HG02588 (cell line): ENCODE measurements around the gene CDC42SE2.
A peak's percentile ranks its signal among the peaks of the same experiment; 100 is the strongest.
"Not testable (repeated sequence)": the region's sequence is repeated elsewhere in the genome, so short reads cannot be mapped to it uniquely, and the experiment has no call there.

ENCODE experiments used
- ATAC-seq: cut with Tn5 transposase; IDR thresholded peaks from one replicate; pipeline ENCODE4 v1.9.1; 2021; ENCODE audit warnings: mild to moderate bottlenecking, moderate library complexity; ENCODE audit not compliant: unreplicated experiment

CDC42SE2 gene

DNA sequence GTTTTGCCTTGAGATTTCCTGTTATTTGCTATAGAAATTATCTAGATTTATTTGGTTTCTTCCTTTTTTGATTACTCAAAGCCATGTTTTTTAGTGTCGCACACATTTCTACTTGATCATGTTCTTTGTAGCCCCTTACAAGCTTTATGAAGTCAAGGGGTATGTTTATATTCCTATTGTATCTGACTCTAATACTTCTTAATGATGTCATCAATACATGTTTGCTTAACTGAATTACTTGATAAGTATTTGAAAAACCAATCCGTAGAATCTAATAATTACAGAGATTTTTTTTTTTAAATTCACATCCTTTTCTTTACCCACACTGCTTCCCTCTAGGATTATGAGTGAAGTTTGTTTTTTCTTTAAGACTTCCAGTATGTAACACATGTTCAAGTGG lies 53.0 kb downstream of the CDC42SE2 start:
- no peak for ATAC-seq

- no peak for ATAC-seq
Observed at GRCh38 chr5:131318455-131318854, 54.6 kb downstream of the CDC42SE2 start.

- no peak for ATAC-seq
Observed at GRCh38 chr5:131321066-131321465, 57.2 kb downstream of the CDC42SE2 start.

DNA sequence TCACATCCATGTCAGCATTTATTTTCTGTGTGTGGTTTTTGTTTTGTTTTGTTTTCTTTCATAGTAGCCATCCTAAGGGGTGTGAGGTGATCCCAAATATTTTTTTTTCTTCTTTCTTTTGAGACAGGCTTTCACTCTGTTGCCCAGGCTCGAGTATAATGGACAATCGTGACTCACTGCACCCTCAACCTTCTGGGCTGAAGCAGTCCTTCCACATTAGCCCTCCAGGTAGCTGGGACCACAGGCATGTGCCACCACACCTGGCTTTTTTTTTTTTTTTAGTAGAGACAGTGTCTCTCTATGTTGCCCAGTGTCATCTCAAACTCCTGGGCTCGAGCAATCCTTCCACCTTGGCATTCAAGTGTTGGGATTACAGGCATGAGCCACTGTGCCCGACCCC lies 59.1 kb downstream of the CDC42SE2 start:
- no peak for ATAC-seq

DNA sequence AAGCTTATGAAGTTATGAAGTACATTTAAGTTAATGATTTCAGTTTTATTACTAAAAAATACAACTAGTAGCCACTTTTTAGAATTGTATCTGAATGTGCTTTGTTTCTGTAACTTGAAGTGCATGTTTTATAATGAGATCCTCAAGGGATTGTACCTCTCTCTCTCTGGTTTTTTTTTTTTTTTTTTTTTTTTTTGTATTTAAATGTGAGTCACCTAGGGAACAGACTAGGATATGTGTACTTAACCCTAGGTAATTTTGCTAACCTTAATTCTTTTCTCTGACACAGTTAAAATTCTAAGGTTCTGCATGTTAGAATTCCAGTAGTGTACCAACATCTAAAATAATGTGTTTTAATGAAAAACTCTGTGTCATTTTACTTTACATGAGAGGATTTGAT lies 59.5 kb downstream of the CDC42SE2 start:
- ATAC-seq, result no peak

DNA sequence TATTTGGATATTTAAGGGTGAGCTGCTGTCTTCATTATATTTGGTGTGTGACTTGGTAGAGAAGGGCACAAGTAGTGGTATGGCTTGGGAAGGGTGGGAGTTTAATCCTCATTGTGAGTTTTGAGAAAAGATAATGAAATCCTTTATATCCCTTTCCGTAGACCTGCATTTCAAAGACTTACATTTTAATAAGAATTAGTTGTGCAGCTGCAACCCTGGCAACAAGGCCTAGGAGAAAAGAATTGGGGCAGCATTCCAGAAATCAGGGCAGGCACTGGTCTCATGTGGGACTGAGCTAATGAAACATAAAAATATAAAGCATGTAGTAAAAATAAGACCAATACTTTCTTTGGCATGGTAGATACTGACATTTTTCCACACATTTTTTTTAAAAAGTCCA lies 60.5 kb downstream of the CDC42SE2 start:
- no peak for ATAC-seq

GRCh38 chr5:131328536-131329285 lies 64.9 kb downstream of the CDC42SE2 start:
- ATAC-seq, result no peak

- no peak for ATAC-seq
Observed at GRCh38 chr5:131329286-131329560, 65.4 kb downstream of the CDC42SE2 start.

- ATAC-seq, result no peak
Observed at GRCh38 chr5:131330031-131330430, 66.2 kb downstream of the CDC42SE2 start.

- not testable (repeated sequence) for ATAC-seq
Observed at GRCh38 chr5:131335756-131336155, 71.9 kb downstream of the CDC42SE2 start.

DNA sequence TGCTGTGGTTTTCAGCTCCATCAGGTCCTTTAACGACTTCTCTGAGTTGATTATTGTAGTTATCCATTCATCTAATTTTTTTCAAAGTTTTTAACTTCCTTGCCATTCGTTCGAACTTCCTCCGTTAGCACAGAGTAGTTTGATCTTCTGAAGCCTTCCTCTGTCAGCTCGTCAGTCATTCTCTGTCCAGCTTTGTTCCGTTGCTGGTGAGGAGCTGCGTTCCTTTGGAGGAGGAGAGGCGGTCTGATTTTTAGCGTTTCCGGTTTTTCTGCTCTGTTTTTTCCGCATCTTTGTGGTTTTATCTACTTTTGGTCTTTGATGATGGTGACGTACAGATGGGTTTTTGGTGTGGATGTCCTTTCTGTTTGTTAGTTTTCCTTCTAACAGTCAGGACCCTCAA lies 72.9 kb downstream of the CDC42SE2 start:
- not testable (repeated sequence) for ATAC-seq

DNA sequence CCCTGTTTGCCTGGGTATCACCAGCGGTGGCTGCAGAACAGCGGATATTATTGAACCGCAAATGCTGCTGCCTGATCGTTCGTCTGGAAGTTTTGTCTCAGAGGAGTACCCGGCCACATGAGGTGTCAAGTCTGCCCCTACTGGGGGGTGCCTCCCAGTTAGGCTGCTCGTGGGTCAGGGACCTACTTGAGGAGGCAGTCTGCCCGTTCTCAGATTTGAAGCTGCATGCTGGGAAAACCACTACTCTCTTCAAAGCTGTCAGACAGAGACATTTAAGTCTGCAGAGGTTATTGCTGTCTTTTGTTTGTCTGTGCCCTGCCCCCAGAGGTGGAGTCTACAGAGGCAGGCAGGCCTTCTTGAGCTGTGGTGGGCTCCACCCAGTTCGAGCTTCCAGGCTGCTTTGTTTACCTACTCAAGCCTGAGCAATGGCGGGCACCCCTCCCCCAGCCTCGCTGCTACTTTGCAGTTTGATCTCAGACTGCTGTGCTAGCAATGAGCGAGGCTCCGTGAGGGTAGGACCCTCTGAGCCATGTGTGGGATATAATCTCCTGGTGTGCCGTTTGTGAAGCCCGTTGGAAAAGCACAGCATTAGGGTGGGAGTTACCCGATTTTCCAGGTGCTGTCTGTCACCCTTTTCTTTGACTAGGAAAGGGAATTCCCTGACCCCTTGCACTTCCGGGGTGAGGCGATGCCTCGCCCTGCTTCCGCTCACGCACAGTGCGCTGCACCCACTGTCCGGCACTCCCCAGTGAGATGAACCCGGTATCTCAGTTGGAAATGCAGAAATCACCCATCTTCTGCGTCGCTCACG lies 73.6 kb downstream of the CDC42SE2 start:
- not testable (repeated sequence) for ATAC-seq

DNA sequence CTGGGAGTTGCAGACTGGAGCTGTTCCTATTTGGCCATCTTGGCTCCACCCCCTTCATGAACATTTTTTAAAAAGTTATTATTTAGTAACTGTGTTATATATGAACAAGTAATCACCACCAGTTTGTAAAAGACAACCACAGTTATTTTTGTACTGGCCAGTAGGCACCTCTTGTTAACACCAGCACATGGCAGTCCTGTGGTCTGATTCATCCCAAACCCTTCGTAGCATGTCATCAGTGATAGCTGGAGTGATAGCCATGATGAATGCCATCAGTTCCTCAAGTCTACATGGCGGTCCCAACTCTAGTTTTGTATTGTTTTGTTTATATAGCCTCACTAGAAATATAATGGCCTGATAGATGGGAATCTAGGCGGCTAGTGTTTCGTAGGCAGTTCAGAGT lies 74.2 kb downstream of the CDC42SE2 start:
- no peak for ATAC-seq

DNA sequence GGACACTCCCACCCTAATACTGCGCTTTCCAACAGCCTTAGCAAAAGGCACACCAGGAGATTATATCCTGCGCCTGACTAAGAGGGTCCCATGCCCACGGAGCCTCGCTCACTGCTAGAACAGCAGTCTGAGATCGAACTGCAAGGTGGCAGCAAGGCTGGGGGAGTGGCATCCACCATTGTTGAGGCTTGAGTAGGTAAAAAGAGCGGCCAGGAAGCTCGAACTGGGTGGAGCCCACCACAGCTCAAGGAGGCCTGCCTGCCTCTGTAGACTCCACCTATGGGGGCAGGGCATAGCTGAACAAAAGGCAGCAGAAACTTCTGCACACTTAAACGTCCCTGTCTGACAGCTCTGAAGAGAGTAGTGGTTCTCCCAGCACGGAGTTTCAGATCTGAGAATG lies 80.4 kb downstream of the CDC42SE2 start:
- ATAC-seq, result not testable (repeated sequence)

GRCh38 chr5:131346204-131346603 lies 82.4 kb downstream of the CDC42SE2 start:
- not testable (repeated sequence) for ATAC-seq

- ATAC-seq, result no peak
Observed at GRCh38 chr5:131353991-131354390, 90.1 kb downstream of the CDC42SE2 start.

DNA sequence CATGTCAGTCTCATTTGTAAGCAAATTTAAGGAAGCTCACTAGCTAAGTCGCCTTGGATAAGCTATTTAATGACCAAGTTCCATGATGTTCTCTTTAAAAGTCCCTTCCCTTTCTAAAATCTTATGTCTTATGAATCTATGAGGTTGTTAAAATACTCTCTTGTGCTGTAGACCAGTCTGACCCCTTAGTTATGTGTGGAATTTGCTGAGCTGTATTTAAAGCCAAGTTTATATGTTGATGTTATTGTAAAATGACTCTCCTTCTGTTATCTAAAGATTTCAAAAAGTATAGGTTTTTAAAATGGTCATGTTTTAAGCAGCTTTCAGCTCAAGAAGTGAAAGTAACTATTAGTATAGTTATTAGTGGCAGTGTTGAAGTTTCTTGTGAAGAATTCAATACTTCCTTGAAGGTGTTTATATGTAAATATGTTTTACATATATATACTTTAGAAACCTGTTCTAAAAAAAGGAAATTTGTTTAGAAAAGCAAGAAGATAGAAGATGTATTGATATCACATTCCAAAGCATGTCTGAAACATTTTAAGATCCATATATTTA lies 92.2 kb downstream of the CDC42SE2 start:
- ATAC-seq, result no peak

DNA sequence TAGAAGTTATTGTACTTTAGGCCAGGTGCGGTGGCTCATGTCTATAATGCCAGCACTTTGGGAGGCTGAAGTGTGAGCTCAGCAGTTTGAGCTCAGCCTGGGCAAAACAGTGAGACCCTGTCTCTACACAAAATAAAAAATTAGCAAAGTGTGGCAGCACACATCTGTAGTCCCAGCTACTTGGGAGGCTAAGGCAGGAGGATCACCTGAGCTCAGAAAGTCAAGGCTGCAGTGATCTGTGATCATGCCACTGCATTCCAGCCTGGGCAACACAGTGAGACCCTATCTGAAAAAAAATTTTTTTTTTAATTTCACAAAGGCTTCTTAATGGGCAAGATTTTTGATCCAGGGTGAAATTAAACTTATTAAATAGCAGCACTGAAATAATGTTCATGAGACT lies 92.8 kb downstream of the CDC42SE2 start:
- ATAC-seq, result no peak

GRCh38 chr5:131357739-131358561 lies 94.1 kb downstream of the CDC42SE2 start:
- ATAC-seq, result peak; percentile 66

DNA sequence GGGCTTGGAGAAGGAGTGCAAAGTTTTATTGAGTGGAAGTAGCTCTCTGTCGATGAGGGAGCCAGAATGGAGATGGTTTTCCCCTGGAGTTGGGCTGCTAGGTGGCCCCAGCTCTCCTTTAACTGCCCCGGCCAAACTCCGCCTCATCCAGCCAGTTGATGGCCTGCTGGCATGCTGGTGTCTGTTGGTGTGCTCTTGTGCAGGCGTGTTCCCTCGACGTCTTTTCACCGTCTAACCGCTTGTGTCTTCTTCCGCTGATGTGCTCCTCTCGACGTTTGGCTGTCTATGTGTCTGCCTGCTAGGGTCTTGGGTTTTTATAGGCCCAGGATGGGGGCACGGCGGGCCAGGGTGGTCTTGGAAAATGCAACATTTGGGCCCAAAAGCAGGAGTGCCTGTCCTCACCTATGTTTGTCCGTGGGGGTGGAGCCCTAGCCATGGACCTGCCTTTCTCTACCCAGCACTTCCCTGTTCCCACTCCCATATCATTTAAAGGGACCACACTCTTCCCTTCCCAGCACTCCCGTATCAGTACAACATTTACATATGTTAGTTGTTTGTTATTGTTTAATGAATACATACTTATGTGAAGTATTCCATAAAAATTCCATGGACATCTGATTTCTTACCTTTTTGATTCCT lies 97.9 kb downstream of the CDC42SE2 start:
- ATAC-seq, result no peak
